Measurements from ENCODE around the gene HLA-DOA.

The HLA-DOA gene

DNA sequence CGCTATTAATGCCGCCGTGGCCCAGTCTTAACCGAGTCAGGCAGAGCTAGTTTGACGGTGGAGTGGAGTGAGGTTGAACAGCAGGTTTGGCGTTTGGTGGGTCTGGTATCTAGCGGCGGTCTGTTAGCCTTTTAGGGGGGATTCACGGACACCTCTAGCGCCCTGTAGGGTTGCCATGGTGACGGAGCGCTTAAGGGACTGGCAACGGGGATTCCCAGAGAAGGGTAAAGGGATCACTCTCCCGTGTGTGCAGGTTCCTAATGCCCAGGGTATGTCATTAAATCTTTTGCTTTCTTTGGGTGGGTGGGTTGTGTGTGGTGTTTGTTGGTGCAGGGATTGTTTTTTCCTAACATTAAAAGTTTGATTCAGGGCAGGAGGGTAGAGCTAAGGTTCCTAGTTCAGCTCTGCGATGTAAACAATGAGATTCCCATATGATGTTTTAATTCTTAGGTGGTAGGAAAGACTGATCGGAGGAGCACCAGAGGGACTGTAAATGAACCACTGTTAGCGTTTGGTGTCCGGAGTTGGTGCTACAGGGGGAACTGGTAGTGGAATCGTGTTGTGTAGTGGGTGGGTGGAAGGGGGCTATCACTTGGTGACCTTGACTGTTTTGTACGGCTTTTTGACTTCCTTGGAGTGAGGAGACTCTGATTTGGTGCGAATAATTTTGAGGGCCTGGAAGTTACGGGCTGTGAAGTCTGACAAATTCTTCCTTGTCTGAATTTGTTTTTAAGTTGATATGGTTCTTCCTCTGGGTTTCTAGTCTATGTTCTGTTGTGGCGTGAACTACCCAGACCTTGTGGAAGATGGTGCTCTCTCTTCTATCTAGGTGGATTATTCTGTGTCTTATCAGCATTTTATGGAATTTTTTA, 36.0 kb downstream of the HLA-DOA start:
- Histone ChIP-seq H3K27me3 (no peaks in the 10 kb centered on the region), H3K9me3 (no peaks in the 10 kb centered on the region), H3K27ac (peak overlapping the region; percentile 73 to 85), H3K4me3 (peak overlapping the region; percentile 90 to 94), H3K36me3 (peaks cover 47 to 58% (median 53%) of the 10 kb centered on the region in 3 donors), H3K4me1 (peaks cover 0 to 43% (median 35%) of the 10 kb centered on the region in 4 donors)
- TF ChIP-seq, protein P1, sequence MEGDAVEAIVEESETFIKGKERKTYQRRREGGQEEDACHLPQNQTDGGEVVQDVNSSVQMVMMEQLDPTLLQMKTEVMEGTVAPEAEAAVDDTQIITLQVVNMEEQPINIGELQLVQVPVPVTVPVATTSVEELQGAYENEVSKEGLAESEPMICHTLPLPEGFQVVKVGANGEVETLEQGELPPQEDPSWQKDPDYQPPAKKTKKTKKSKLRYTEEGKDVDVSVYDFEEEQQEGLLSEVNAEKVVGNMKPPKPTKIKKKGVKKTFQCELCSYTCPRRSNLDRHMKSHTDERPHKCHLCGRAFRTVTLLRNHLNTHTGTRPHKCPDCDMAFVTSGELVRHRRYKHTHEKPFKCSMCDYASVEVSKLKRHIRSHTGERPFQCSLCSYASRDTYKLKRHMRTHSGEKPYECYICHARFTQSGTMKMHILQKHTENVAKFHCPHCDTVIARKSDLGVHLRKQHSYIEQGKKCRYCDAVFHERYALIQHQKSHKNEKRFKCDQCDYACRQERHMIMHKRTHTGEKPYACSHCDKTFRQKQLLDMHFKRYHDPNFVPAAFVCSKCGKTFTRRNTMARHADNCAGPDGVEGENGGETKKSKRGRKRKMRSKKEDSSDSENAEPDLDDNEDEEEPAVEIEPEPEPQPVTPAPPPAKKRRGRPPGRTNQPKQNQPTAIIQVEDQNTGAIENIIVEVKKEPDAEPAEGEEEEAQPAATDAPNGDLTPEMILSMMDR (IDR thresholded peaks at IDR 0.05) = no peak
- intact Hi-C loops (cut with DNase I; ENCODE audit: low total_unique reads) = no loop called here
- DNase-seq = peak in 1 of 2 donors; percentile 44

GRCh38 chr6:32972353-32973143, 36.8 kb downstream of the HLA-DOA start:
- TF ChIP-seq, protein P1 (IDR thresholded peaks at IDR 0.05) = no peak
- Histone ChIP-seq H3K27me3 (no peaks in the 10 kb centered on the region), H3K36me3 (peaks cover 39 to 49% (median 45%) of the 10 kb centered on the region in 3 donors), H3K9me3 (no peaks in the 10 kb centered on the region), H3K4me3 (peak overlapping the region; percentile 90 to 94), H3K27ac (peak overlapping the region; percentile 73 to 85), H3K4me1 (peaks cover 0 to 37% (median 31%) of the 10 kb centered on the region in 4 donors)
- intact Hi-C loops (cut with DNase I; ENCODE audit: low total_unique reads) = no loop called here
- no peak for DNase-seq

DNA sequence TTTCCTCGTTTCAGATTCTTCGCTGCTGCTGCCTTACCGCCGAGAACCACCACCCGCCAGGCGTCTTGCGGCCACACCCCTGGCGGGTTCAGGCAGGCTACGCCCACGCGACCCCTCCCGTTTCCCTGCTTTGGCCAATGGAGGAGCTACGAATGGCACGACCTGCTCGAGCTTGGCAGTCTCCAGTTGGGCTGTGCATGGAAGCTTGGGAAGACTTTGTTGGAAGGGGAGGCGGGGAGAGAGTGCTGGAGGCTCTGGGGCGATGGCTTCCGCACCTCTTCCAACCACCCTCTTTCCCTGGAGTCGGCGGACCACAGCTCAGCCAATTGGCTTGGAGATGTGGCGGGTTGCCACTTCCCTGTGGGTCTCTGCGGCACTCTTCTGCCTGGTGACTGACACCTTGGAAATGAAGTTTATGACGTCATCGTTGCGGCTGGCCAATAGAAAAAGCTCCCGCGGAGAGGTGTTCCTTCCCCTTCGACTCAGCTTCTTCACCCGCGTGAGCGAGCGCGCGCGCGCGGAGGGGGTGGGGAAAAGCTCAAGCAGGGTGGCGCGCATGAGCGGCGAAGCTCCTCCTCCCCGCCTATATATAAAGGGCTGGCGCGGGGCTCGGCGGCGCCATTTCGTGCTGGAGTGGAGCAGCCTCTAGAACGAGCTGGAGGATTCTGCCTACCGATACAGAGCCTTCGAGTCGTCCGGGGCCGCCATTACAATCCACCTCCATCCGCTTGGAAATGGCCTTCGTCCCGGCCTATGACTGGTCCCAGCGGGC, 37.6 kb downstream of the HLA-DOA start:
- intact Hi-C loops (cut with DNase I; ENCODE audit: low total_unique reads) = no loop called here
- TF ChIP-seq, protein P1 (IDR thresholded peaks at IDR 0.05) = no peak

DNA sequence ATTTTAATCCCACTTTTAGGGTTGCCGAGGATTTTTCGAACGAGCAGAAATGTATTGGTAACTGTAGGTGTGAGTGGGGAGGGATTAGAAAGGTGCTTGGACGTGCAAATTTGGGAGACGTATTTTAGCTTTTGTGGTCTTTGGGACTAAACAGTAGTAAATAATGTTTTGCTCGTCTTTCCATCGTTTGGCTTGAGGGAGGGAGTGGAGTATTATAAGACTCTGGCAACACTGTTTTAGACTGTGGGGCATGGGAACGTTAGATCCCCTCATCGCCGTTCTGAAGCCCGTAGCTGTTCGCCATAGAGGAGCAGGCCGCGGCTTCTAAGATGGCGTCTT, 38.2 kb downstream of the HLA-DOA start:
- Histone ChIP-seq H3K4me1 (peaks cover 0 to 37% (median 28%) of the 10 kb centered on the region in 4 donors), H3K27me3 (no peaks in the 10 kb centered on the region), H3K27ac (peak overlapping the region; percentile 99), H3K36me3 (peaks cover 26 to 36% (median 32%) of the 10 kb centered on the region in 3 donors), H3K4me3 (peak overlapping the region; percentile 90 to 94), H3K9me3 (no peaks in the 10 kb centered on the region)
- intact Hi-C loops (cut with DNase I; ENCODE audit: low total_unique reads) = no loop called here
- no peak for DNase-seq
- TF ChIP-seq, protein P1 (IDR thresholded peaks at IDR 0.05) = no peak

More for the DNA sequence above, 37.6 kb downstream of the HLA-DOA start:
- Histone ChIP-seq H3K4me1 (peaks cover 0 to 37% (median 31%) of the 10 kb centered on the region in 4 donors), H3K9me3 (no peaks in the 10 kb centered on the region), H3K4me3 (peak overlapping the region; percentile 90 to 94), H3K27ac (peak overlapping the region; percentile 99), H3K27me3 (no peaks in the 10 kb centered on the region), H3K36me3 (peaks cover 31 to 42% (median 37%) of the 10 kb centered on the region in 3 donors)
- peak; percentile 99 to 100 for DNase-seq

Data from tibial artery (tissue), 4 donors.